K562 (cell line): Measurements from ENCODE around the gene WWOX.

ENCODE experiments used
- ELF1 ChIP-seq: fragments of 200-800 bp; sonication (Bioruptor generic); IDR thresholded peaks from 2 replicates; pipeline ENCODE4 v1.6.1; 2016; ENCODE audit warnings: missing genetic modification characterization, missing compliant biosample characterization
- KDM1A ChIP-seq, 2 experiments: fragments of 450-650 bp; IDR thresholded peaks; 2 replicates each; pipeline ENCODE4 v1.6.1; 2016; ENCODE audit warnings: mild to moderate bottlenecking in 2 of 2
- PREB ChIP-seq: sonication (generic); formaldehyde crosslinking; IDR thresholded peaks from 2 replicates; pipeline ENCODE4 v1.8.1; 2023; ENCODE audit warnings: mild to moderate bottlenecking, missing genetic modification reagents
- SMARCC2 ChIP-seq: fragments of 450-650 bp; IDR thresholded peaks from 2 replicates; pipeline ENCODE4 v1.6.1; 2017; ENCODE audit warnings: antibody characterized with exemption, moderate library complexity, mild to moderate bottlenecking, low read depth
- SRSF9 ChIP-seq: fragments of 200-400 bp; formaldehyde crosslinking; IDR thresholded peaks from 2 replicates; pipeline ENCODE4 v1.6.1; 2017; ENCODE audit warnings: low read depth, low read length, borderline replicate concordance
- ZBTB40 ChIP-seq, 2 experiments: fragments of 450-650 bp in 1 of 2; sonication (generic) in 1 of 2; formaldehyde crosslinking in 1 of 2; IDR thresholded peaks; 2 replicates each; pipeline versions ENCODE4 v1.7.1 to v1.9.0; 2016 to 2022; ENCODE audit warnings: inconsistent platforms in 1 of 2, mild to moderate bottlenecking in 1 of 2, missing genetic modification reagents in 1 of 2
- ZNF140 ChIP-seq: fragments of 250-450 bp; sonication (Bioruptor Pico); IDR thresholded peaks from 2 replicates; pipeline ENCODE4 v1.8.0; 2021; ENCODE audit warnings: moderate library complexity, mild to moderate bottlenecking, inconsistent platforms
- TF ChIP-seq, protein P1 (sequence below): sonication (generic); formaldehyde crosslinking; IDR thresholded peaks from 2 replicates; pipeline ENCODE4 v1.9.0; 2022; ENCODE audit warnings: mild to moderate bottlenecking, missing genetic modification reagents
- TF ChIP-seq, protein P2 (sequence below): fragments of 250-450 bp; sonication (Bioruptor Pico); IDR thresholded peaks from 2 replicates; pipeline ENCODE4 v1.4.0; 2020; ENCODE audit warnings: mild to moderate bottlenecking, moderate library complexity

- TF ChIP-seq ELF1 (tag), result no peak
- TF ChIP-seq PREB, result no peak
- TF ChIP-seq, protein P1, sequence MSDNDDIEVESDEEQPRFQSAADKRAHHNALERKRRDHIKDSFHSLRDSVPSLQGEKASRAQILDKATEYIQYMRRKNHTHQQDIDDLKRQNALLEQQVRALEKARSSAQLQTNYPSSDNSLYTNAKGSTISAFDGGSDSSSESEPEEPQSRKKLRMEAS, result no peak
- no peak for TF ChIP-seq ZNF140 (CRISPR knock-in tag)
- no peak for TF ChIP-seq ZBTB40 (IDR thresholded peaks at IDR 0.05)
- TF ChIP-seq ZBTB40 (CRISPR knock-in tag; IDR thresholded peaks at IDR 0.05), result no peak
- TF ChIP-seq KDM1A (IDR thresholded peaks at IDR 0.05), result no peak
- TF ChIP-seq SMARCC2, result no peak
- no peak for TF ChIP-seq SRSF9
- TF ChIP-seq, protein P2, sequence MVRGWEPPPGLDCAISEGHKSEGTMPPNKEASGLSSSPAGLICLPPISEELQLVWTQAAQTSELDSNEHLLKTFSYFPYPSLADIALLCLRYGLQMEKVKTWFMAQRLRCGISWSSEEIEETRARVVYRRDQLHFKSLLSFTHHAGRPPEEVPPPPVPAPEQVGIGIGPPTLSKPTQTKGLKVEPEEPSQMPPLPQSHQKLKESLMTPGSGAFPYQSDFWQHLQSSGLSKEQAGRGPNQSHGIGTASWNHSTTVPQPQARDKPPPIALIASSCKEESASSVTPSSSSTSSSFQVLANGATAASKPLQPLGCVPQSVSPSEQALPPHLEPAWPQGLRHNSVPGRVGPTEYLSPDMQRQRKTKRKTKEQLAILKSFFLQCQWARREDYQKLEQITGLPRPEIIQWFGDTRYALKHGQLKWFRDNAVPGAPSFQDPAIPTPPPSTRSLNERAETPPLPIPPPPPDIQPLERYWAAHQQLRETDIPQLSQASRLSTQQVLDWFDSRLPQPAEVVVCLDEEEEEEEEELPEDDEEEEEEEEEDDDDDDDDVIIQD (CRISPR knock-in tag), result no peak
Measured at GRCh38 chr16:78745108-78746019, 645.9 kb downstream of the WWOX start.
